Esophagus squamous epithelium (tissue), 4 donors: ENCODE results near the gene TBC1D5.

Experiments used
- CTCF ChIP-seq, 6 experiments: fragments of 450-650 bp in 4 of 6; fragments of 200-600 bp in 2 of 6; sonication (generic) in 2 of 6; IDR thresholded peaks; one replicate each; pipeline ENCODE4 v1.5.1; 2016 to 2019; ENCODE audit warnings: antibody characterized with exemption in 6 of 6, mild to moderate bottlenecking in 4 of 6, moderate library complexity in 4 of 6
- POLR2A ChIP-seq, 4 donors: fragments of 450-650 bp; IDR thresholded peaks; one replicate each; pipeline ENCODE4 v1.6.1; 2017; ENCODE audit warnings: antibody characterized with exemption in 4 of 4, mild to moderate bottlenecking in 4 of 4, moderate library complexity in 3 of 4

DNA sequence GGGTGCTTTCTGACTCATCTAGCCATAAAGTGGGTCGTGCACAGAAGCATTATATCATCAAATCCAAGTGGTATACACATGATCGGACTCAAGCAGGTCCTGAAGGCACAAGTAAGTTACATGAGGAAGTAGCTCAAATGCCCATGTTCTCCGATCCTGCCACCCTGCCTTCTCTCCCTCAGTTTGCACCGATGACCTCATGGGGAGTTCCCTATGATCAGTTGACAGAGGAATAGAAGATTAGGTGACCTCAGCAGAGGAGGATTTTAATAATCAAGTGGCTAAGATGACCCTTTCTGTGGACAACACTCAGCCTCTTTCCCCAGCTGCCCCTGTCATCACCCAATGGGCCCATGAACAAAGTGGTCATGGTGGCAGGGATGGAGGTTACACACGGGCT is 149.5 kb downstream of the TBC1D5 start:
- no peak for TF ChIP-seq CTCF (IDR thresholded peaks at IDR 0.05)
- TF ChIP-seq POLR2A (IDR thresholded peaks at IDR 0.05): no peak
